ENCODE measurements around the gene GRAMD4. TPM values are rescaled to one million over a fixed set of nuclear protein-coding genes. Genes with fewer than 3 reads are reported as not detected.
"Not testable (repeated sequence)": the region's sequence is repeated elsewhere in the genome, so short reads cannot be mapped to it uniquely, and the experiment has no call there.

GRAMD4 gene
- total and polyA plus RNA-seq, 4 experiments from 2014 or later, result 0.73 to 19.6 (median 11.6) TPM

DNA sequence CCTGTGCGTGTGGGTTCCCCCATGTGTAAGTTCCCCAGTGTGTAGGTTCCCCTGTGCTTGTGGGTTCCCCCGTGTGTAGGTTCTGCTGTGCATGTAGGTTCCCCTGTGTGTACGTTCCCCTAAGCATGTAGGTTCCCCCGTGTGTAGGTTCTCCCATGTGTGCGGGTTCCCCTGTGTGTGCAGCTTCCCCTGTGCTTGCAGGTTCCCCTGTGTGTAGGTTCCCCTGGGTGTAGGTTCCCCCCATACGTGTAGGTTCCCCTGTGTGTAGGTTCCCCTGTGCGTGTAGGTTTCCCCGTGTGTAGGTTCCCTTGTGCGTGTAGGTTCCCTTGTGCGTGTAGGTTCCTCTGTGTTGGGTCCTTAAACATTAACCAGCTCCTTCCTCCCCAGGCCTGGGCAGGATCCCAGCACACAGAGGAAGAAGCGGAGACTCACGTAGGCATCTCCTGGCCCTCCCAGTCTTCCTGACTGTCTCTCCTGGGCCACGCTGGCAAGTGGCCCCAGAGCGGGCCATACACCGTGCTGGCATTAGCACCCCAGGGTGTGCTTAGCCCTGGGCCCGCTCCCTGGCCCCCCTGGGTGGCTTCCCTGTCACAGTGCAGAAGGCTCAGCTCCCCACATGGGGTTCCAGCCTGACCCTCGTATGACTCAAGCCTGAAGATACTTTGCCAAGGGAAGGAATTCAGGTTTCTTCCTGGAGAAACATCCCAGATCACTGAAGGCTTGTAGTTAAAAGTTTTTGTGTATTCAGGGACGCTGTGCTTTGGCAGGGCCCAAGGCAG lies 2.8 kb upstream of the GRAMD4 start:
- POLR2A ChIA-PET (ENCODE audit: partially characterized antibody), result no interaction called here
- no peak for DNase-seq
- H3K4me1 Mint-ChIP-seq, result peaks cover 14 to 28% (median 22%) of the 10 kb centered on the region in 4 donors

DNA sequence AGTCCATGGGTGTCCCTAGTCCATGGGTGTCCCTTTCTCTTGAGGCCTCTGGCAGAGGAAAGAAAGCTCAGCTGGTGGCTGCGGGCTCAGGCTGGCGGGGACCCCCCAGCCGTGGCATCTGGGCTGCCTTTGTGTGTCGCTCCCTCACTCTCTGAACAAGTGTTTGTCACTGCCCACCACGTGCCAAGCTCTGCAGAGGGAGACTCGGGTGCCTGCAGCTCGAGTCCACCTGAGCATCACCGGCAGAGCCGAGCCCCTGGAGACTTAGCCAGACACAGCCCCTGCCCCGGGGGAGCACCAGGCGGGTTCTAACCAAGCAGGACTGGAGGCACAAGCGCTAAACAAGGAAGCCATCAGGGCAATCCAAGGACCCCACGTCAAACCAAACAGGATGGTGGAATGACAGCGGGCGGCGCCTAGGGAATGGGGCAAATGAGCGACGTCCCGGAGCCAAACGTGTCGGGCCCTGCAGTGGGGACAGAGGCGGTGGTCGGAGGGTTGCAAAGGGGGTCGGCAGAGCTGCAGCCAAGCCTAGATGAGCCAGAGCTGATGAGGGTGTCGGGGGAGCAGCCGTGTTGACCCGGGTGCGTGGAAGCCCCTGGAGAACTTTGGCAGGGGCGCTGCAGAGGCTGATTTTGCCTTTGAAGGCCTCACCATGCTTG lies 2.1 kb upstream of the GRAMD4 start:
- Mint-ChIP-seq H3K9me3 (no peaks in the 10 kb centered on the region), H3K27me3 (no peaks in the 10 kb centered on the region), H3K27ac (no peak overlapping the region), H3K36me3 (peaks cover 0 to 5% of the 10 kb centered on the region in 2 donors), H3K4me3 (no peak overlapping the region), H3K4me1 (peaks cover 10 to 21% (median 16%) of the 10 kb centered on the region in 4 donors)
- intact Hi-C loops (cut with micrococcal nuclease), result no loop called here
- ChIA-PET POLR2A (ENCODE audit: partially characterized antibody) (no interaction called here), CTCF (ENCODE audit: partially characterized antibody) (no interaction called here)
- no peak overlapping the region for H3K4me3 ChIP-seq (ENCODE audit: low read length in 2 of 2)
- H3K36me3 ChIP-seq (ENCODE audit: insufficient read depth, low read length), result no peaks in the 10 kb centered on the region
- H3K27me3 ChIP-seq (ENCODE audit: insufficient read depth, low read length), result no peaks in the 10 kb centered on the region
- H3K27ac ChIP-seq (ENCODE audit: low read depth, low read length), result no peak overlapping the region
- peaks cover 19% of the 10 kb centered on the region for H3K4me1 ChIP-seq (ENCODE audit: insufficient read depth, low read length)
- no peak for DNase-seq
- H3K9me3 ChIP-seq (ENCODE audit: control insufficient read depth in 1 of 2, low read length in 2 of 2), result no peaks in the 10 kb centered on the region

More for the DNA sequence above, 2.8 kb upstream of the GRAMD4 start:
- H3K4me3 ChIP-seq (ENCODE audit: low read length in 2 of 2), result no peak overlapping the region
- intact Hi-C loops (cut with micrococcal nuclease), result no loop called here
- no peaks in the 10 kb centered on the region for H3K9me3 ChIP-seq (ENCODE audit: control insufficient read depth in 1 of 2, low read length in 2 of 2)
- H3K27me3 Mint-ChIP-seq, result no peaks in the 10 kb centered on the region
- CTCF ChIA-PET (ENCODE audit: partially characterized antibody), result no interaction called here
- no peaks in the 10 kb centered on the region for H3K9me3 Mint-ChIP-seq
- peaks cover 0 to 5% of the 10 kb centered on the region in 2 donors for H3K36me3 Mint-ChIP-seq
- no peaks in the 10 kb centered on the region for H3K36me3 ChIP-seq (ENCODE audit: insufficient read depth, low read length)
- H3K27me3 ChIP-seq (ENCODE audit: insufficient read depth, low read length), result no peaks in the 10 kb centered on the region
- no peak overlapping the region for H3K27ac ChIP-seq (ENCODE audit: low read depth, low read length)
- H3K4me3 Mint-ChIP-seq, result no peak overlapping the region
- peak overlapping the region in 1 of 7 donors; percentile 25 for H3K27ac Mint-ChIP-seq
- H3K4me1 ChIP-seq (ENCODE audit: insufficient read depth, low read length), result peaks cover 26% of the 10 kb centered on the region

DNA sequence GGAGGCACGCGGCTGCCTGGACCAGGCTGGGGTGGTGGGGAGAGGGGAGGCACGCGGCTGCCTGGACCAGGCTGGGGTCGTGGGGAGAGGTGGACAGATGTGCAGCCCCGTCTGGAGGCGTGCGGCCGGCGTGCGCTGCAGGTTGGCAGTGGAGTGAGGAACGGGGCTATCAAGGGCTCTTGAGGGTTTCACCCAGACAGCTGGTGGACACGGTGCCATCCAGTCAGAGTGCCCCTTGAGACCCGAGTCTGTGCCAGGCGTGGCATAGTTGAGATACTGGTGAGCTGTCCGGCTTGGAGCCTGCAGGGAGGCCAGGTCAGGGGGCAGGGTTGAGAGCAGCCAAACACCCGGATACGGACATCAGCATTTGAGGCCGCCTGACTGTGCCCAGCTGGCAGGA lies 1.5 kb upstream of the GRAMD4 start:
- CTCF ChIA-PET (ENCODE audit: partially characterized antibody), result no interaction called here
- intact Hi-C loops (cut with micrococcal nuclease), result no loop called here
- POLR2A ChIA-PET (ENCODE audit: partially characterized antibody), result no interaction called here

DNA sequence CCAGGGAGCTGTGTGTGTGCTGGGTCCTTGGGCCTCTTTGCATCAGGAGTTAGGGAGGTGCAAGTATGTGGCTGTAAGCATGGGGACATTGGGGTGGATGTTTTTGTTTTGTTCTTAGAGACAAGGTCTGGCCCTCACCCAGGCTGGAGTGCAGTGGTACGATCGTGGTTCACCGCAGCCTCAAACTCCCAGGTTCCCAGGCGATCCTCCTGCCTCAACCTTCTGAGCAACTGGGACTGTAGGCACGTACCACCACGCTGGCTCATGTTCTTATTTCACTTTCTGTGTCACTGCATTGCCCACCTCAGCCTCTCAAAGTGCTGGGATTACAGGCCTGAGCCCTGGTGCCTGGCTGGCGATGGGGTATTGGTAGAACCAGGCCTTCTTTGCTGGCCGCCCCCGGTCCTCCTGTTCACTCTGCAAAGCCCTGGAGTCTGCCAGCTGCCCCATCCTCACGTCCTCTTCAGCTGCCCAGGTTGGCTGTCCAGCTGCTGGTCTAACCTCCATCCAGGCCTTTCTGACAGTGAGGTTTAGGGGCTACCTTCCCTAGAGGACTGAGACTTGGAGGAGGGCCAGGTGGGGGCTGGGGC lies 851 bp upstream of the GRAMD4 start:
- H3K27me3 Mint-ChIP-seq, result no peaks in the 10 kb centered on the region

More for the DNA sequence above, 1.5 kb upstream of the GRAMD4 start:
- no peaks in the 10 kb centered on the region for H3K27me3 Mint-ChIP-seq
- H3K4me1 Mint-ChIP-seq, result peaks cover 6 to 15% (median 12%) of the 10 kb centered on the region in 4 donors
- Histone ChIP-seq H3K4me1 (ENCODE audit: insufficient read depth, low read length) (peaks cover 14% of the 10 kb centered on the region), H3K27ac (ENCODE audit: low read depth, low read length) (no peak overlapping the region), H3K27me3 (ENCODE audit: insufficient read depth, low read length) (no peaks in the 10 kb centered on the region), H3K9me3 (ENCODE audit: control insufficient read depth in 1 of 2, low read length in 2 of 2) (no peaks in the 10 kb centered on the region), H3K36me3 (ENCODE audit: insufficient read depth, low read length) (no peaks in the 10 kb centered on the region), H3K4me3 (ENCODE audit: low read length in 2 of 2) (no peak overlapping the region)
- no peaks in the 10 kb centered on the region for H3K9me3 Mint-ChIP-seq
- no peak overlapping the region for H3K4me3 Mint-ChIP-seq
- no peak overlapping the region for H3K27ac Mint-ChIP-seq
- H3K36me3 Mint-ChIP-seq, result peaks cover 0 to 5% of the 10 kb centered on the region in 2 donors
- no peak for DNase-seq

DNA sequence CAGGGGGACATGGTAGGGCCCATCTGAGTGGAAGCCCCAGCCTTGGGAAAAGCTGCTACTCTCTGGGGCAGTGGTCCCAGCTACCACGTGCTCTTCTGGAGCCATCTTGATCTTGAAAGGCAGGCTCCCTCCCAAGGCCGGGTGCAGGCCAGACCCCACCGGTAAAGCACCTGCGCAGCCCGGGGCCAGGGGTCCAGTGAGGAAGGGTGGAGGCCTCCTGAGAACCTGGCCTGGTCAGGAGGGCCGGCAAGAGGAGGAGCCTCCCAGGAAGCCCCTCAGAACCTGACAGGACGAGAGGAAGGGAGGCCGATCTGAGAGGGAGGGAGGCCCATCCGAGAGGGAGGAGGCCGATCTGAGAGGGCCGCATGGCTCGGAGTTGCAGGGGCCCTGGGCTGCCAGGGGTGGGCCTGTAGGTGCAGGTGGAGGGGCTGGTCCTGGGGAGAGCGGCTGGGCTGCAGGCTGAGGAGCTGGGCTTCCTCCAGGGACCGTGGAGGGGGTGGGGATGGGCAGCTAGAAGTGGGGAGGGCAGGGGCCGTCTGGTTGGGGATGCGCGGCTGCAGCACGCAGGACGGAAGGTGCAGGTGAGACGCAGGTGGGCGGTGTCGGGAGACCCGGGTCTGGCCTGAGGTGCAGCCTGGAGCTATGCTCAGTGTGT lies 529 bp downstream of the GRAMD4 start:
- Mint-ChIP-seq H3K4me3 (no peak overlapping the region), H3K27ac (no peak overlapping the region), H3K27me3 (no peaks in the 10 kb centered on the region), H3K36me3 (no peaks in the 10 kb centered on the region), H3K9me3 (no peaks in the 10 kb centered on the region), H3K4me1 (peaks cover 0 to 3% (median 0%) of the 10 kb centered on the region in 4 donors)
- H3K27me3 ChIP-seq (ENCODE audit: insufficient read depth, low read length), result no peaks in the 10 kb centered on the region
- H3K9me3 ChIP-seq (ENCODE audit: control insufficient read depth in 1 of 2, low read length in 2 of 2), result no peaks in the 10 kb centered on the region
- no peak overlapping the region for H3K27ac ChIP-seq (ENCODE audit: low read depth, low read length)
- no peak for DNase-seq
- no peaks in the 10 kb centered on the region for H3K36me3 ChIP-seq (ENCODE audit: insufficient read depth, low read length)
- CTCF ChIA-PET (ENCODE audit: partially characterized antibody), result no interaction called here
- H3K4me1 ChIP-seq (ENCODE audit: insufficient read depth, low read length), result no peaks in the 10 kb centered on the region
- intact Hi-C loops (cut with micrococcal nuclease), result no loop called here
- POLR2A ChIA-PET (ENCODE audit: partially characterized antibody), result no interaction called here
- H3K4me3 ChIP-seq (ENCODE audit: low read length in 2 of 2), result no peak overlapping the region

More for the DNA sequence above, 851 bp upstream of the GRAMD4 start:
- Mint-ChIP-seq H3K36me3 (peaks cover 0 to under 1% of the 10 kb centered on the region in 2 donors), H3K4me1 (peaks cover 0 to 9% (median 5%) of the 10 kb centered on the region in 4 donors), H3K27ac (no peak overlapping the region), H3K4me3 (no peak overlapping the region), H3K9me3 (no peaks in the 10 kb centered on the region)
- H3K27ac ChIP-seq (ENCODE audit: low read depth, low read length), result no peak overlapping the region
- peaks cover 9% of the 10 kb centered on the region for H3K4me1 ChIP-seq (ENCODE audit: insufficient read depth, low read length)
- H3K36me3 ChIP-seq (ENCODE audit: insufficient read depth, low read length), result no peaks in the 10 kb centered on the region
- no peaks in the 10 kb centered on the region for H3K9me3 ChIP-seq (ENCODE audit: control insufficient read depth in 1 of 2, low read length in 2 of 2)
- ChIA-PET POLR2A (ENCODE audit: partially characterized antibody) (no interaction called here), CTCF (ENCODE audit: partially characterized antibody) (no interaction called here)
- no peaks in the 10 kb centered on the region for H3K27me3 ChIP-seq (ENCODE audit: insufficient read depth, low read length)
- no peak overlapping the region for H3K4me3 ChIP-seq (ENCODE audit: low read length in 2 of 2)
- no peak for DNase-seq
- intact Hi-C loops (cut with micrococcal nuclease), result no loop called here

DNA sequence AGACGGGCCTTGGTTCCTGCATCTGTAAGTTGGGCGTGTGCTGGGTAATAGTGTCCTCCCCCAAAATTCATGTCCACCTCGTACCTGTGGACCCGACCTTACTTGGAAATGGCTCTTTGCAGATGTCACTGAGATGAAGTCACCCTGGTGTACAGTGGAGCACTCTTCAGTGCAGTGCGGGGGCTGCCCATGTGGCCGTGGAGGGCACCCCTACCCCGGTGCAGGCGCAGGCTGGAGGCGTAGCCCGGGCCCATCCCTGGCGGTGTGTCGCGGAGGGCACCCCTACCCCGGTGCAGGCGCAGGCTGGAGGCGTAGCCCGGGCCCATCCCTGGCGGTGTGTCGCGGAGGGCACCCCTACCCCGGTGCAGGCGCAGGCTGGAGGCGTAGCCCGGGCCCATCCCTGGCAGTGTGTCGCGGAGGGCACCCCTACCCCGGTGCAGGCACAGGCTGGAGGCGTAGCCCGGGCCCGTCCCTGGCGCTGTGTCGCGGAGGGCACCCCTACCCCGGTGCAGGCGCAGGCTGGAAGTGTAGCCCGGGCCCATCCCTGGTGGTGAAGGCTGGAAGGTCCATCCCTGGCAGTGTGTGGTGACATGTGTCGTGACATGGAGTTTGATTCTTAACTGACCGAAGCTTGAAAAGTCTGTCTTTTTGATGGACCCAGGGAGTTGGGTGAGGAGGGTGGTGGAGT lies 1.2 kb downstream of the GRAMD4 start:
- H3K27me3 Mint-ChIP-seq; intact Hi-C loops (cut with micrococcal nuclease); H3K27me3 ChIP-seq (ENCODE audit: insufficient read depth, low read length); H3K4me3 ChIP-seq (ENCODE audit: low read length in 2 of 2); H3K9me3 ChIP-seq (ENCODE audit: control insufficient read depth in 1 of 2, low read length in 2 of 2); H3K27ac ChIP-seq (ENCODE audit: low read depth, low read length); H3K4me1 ChIP-seq (ENCODE audit: insufficient read depth, low read length); H3K36me3 Mint-ChIP-seq; H3K9me3 Mint-ChIP-seq; POLR2A ChIA-PET (ENCODE audit: partially characterized antibody); DNase-seq; CTCF ChIA-PET (ENCODE audit: partially characterized antibody); H3K36me3 ChIP-seq (ENCODE audit: insufficient read depth, low read length); H3K4me1 Mint-ChIP-seq; H3K4me3 Mint-ChIP-seq: not testable (repeated sequence)
- peak overlapping the region in 2 of 7 donors; percentile 62 to 70 for H3K27ac Mint-ChIP-seq

DNA sequence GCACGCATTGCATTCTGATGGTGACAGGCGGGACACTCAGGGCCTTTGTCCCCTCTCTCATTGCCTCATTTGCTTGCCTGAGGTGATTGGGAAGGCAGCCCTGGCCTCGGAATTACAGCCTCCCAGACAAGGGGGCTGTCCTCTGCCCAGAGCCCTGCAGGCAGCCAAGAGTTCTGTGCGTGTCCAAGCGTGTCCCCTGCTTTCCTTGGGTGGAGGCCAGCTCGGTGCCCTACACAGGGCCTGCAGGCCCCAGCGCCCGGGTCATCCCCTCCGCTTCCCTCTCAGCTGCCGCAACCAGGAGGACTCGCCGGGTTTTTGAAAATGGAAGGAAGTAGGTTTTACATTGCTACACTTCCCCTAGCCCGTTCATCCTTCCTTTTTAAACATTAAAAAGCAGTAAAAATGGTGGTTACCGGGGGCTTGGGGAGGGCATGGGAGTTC lies 1.9 kb downstream of the GRAMD4 start:
- Histone ChIP-seq H3K9me3 (ENCODE audit: control insufficient read depth in 1 of 2, low read length in 2 of 2) (no peaks in the 10 kb centered on the region), H3K4me3 (ENCODE audit: low read length in 2 of 2) (no peak overlapping the region), H3K36me3 (ENCODE audit: insufficient read depth, low read length) (no peaks in the 10 kb centered on the region), H3K27ac (ENCODE audit: low read depth, low read length) (no peak overlapping the region), H3K27me3 (ENCODE audit: insufficient read depth, low read length) (no peaks in the 10 kb centered on the region), H3K4me1 (ENCODE audit: insufficient read depth, low read length) (no peaks in the 10 kb centered on the region)
- Mint-ChIP-seq H3K27ac (no peak overlapping the region), H3K4me3 (no peak overlapping the region), H3K9me3 (no peaks in the 10 kb centered on the region), H3K4me1 (peaks cover 0 to 3% (median under 1%) of the 10 kb centered on the region in 4 donors), H3K36me3 (no peaks in the 10 kb centered on the region), H3K27me3 (no peaks in the 10 kb centered on the region)
- intact Hi-C loops (cut with micrococcal nuclease), result no loop called here
- DNase-seq, result no peak
- ChIA-PET CTCF (ENCODE audit: partially characterized antibody) (no interaction called here), POLR2A (ENCODE audit: partially characterized antibody) (no interaction called here)

All from CD4-positive, alpha-beta memory T cell (primary cell).